HG02852 (cell line): ENCODE data around the gene ZNF654.
"Not testable (repeated sequence)": the region's sequence is repeated elsewhere in the genome, so short reads cannot be mapped to it uniquely, and the experiment has no call there.

Experiments used
- ATAC-seq: cut with Tn5 transposase; IDR thresholded peaks from one replicate; pipeline ENCODE4 v1.9.1; 2021; ENCODE audit warnings: mild to moderate bottlenecking, moderate library complexity; ENCODE audit not compliant: unreplicated experiment

The ZNF654 gene

DNA sequence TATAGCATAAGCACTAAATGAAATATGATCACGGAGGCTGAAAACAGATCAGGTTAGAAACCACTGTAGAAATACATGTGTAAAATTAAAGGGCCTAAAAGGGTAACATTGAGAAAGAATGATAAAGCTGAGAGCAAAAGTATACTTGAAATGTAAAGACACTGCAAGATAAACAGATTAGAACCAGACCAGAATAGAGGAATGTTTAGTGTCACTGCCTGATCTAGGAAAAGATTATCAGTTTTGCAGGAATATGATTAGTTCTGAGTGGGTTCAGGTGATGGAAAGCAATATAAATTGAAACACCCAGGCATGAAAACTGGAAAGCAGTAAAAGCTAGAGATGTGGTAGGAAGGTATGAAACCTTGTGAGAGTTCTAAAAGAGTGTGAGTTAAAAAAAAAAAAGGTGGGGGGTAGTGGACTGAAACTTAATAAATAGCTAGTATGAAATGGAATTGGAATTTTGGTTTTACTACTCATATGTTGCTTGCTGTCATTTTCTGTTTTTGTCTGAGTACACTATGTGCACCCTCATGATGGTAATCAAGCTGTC is 74.7 kb downstream of the ZNF654 start:
- ATAC-seq: no peak

DNA sequence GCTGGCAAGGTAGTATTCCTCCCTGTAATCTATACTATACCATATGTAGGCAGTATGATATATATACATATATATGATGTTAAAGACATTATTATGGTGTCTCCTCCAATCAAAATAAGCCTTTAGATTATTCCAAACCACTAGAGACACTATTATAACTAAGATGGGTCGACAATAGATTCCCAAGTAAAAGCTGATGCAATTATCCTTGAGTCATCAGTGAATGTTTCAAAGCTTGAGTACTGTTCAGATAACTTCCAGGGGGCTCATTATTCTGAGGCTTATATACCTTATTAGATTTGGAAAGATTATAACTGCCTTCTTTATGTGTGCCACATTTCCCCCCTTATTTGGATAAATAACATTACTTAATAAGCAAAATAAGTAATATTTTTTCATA is 78.8 kb downstream of the ZNF654 start:
- ATAC-seq: no peak

DNA sequence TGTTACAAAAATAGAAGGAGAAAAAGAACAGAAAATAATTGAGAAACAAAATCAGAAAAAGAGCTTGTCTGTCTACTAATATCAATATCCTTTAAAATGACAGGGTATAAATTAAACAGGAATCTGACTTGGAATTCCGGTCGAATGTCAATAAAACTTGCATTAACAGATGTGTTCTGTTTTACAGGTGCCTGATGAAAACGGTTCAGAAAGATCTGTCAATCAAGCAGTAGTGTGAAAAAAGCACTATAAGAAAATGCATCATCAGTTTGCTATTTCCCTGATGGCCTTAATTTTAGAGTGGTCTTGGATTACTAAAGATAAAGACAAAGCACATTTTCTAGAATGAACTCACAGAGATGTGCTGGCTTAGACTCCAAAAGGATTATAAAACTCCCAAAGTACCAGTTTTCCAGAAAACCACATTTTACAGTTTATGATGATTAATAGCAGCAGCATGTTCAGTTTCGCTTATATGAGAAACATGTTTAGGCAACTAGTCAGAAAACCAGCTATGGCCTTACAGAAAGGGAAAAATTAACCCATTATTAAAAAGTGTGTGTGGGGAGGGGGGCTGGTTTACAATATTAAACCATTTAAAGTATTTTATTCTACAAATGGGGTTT is 82.5 kb downstream of the ZNF654 start:
- ATAC-seq: no peak

DNA sequence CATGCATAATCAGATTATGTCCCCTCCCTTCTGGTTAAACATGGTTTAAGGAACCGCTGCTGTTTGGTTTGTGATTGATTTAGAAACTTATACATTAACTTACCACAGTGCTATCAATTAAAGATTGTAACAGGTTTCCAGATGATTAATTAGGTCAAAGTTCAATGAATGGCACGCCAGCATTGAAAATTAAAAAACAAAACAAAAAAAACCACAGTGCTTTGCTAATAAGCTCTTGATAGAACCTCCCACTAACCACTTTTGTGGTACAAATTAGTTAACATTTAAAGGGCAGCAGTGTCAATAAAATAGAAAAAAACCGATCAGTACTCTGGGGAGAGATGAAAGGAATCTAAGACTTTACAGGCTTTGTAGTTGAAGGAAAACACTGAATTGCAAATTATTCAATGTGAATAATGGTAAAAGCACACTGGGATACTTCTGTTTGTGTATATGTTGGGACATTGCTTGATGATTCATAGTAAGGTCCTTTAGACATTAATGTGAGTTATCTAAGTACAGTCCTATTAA is 83.1 kb downstream of the ZNF654 start:
- ATAC-seq: no peak

GRCh38 chr3:88147261-88147660 is 88.2 kb downstream of the ZNF654 start:
- no peak for ATAC-seq

- ATAC-seq: no peak
Measured at GRCh38 chr3:88148651-88149050, 89.6 kb downstream of the ZNF654 start.

GRCh38 chr3:88149101-88149508 is 90.0 kb downstream of the ZNF654 start:
- ATAC-seq: peak; percentile 6

- ATAC-seq: peak; percentile 74
Measured at GRCh38 chr3:88149509-88150362, 90.7 kb downstream of the ZNF654 start, which contains the start of gene C3orf38. TSS of gene C3orf38 (plus strand) at chr3:88149959. CDS start at chr3:88150053, 94 bp downstream.

DNA sequence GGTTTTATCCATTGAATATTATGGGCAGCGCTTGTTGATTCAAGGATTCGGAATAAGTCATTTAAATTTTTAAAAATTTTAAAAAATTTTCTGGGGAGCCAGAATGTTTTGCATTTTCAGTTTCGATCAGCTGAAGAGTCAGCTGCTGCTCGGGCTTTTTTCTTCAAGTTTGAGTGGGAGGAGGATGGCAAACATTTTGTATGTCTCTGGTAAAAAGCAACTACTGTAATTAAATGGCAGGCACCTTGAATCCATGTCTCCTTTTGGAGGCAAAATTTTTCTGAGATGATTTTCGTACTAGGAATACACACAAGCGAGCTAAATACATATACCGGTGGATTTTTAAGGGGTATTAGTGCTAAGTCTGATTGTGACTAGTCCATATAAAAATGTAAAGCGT is 91.3 kb downstream of the ZNF654 start:
- peak; percentile 30 for ATAC-seq

DNA sequence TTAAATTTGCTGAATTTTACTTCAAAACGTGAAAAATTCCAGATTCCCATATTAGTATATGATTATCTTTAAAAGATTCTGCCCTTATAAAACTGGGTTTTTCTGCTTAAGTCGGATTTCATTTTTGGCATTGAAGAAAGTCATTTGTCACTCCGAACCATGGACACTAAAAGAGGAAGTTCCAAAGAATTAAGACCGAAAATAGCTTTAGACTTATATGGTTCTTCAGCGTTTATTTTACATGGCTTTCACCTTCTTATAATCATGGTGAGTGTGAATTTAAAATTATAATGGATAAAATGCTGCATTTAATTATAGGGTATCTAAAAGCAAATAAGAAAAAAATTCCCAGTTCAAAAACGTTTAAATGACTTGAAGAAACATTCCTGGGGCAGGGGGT is 91.8 kb downstream of the ZNF654 start:
- ATAC-seq: no peak

GRCh38 chr3:88151358-88151757 is 92.3 kb downstream of the ZNF654 start:
- no peak for ATAC-seq

- no peak for ATAC-seq
Measured at GRCh38 chr3:88152841-88153240, 93.8 kb downstream of the ZNF654 start.

DNA sequence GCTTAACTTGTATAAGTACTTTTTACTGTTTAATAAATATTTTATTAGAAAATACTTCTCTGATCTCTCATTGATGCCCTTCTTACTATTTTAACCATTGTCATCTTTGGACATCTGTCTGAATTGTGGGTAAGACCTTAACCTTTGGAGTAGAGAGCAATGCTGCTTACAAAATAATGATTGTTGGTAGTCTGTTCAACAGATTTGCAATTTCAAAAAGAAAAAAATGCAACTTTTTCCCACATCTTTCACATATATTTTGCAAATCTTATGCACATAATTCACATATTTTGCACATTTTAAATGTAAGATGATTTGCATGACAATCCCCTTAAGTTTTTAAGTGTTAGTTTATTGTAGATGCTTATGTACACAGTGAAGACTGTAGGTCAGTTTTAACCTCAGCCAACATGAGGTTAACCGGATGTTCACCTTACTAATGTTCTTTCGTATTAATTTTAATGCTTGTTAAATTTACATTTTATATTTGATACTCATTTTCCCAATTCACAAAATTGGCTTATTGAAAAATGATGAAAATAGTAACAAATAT is 107.4 kb downstream of the ZNF654 start:
- ATAC-seq: no peak

- ATAC-seq: no peak
Measured at GRCh38 chr3:88167173-88167572, 108.1 kb downstream of the ZNF654 start.

- ATAC-seq: no peak
Measured at GRCh38 chr3:88167704-88168103, 108.6 kb downstream of the ZNF654 start.

DNA sequence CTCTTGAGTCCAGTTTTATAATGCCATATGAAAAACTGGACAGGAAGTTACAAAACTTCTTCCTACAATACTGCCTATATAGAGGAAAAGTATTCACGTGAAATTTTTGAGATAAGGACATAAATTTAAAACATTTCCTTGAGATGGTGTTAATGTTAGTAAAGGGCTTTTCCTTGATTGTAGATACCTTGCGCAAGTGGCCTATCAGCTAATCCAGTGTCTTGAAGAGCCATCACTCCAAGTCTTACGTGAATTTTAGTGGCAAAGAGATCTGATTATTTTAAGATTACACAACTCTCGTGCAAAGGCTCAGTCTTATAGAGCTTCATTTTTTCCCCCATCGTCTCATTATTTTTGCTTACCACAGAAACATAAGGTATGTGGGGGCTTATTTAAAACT is 109.1 kb downstream of the ZNF654 start:
- ATAC-seq: no peak

DNA sequence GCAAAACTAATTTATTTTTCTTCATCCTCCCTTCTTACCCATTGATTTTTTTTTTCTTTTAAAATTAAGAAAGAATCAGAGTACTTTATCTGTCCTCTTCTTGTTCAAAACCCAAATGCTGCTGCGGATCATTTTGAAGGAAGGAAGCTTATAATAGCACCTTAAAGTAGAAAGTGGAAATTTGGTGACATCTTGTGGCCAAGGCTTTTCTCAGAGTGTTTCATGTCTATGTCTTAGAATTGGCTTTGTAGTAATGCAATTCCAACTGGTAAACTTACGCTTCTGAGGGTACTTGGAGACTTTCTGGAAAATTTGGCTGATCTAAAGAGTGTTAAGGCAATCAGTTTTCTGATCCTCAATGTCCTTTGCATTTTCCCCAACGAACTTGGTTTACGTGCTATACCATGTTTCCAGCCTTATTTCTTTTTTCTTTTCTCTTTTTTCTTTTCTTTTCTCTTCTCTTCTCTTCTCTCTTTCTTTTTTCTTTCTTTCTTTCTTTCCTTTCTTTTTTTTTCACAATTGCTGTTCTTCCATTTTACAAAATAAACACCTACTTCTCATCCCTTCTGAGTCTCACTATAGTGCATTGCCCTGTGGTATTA is 121.4 kb downstream of the ZNF654 start:
- ATAC-seq: peak; percentile 95

- ATAC-seq: not testable (repeated sequence)
Measured at GRCh38 chr3:88182165-88182918, 123.3 kb downstream of the ZNF654 start.

GRCh38 chr3:88188436-88188835 is 129.4 kb downstream of the ZNF654 start:
- ATAC-seq: no peak

- peak; percentile 99 for ATAC-seq
Measured at GRCh38 chr3:88189361-88189810, 130.3 kb downstream of the ZNF654 start.
